ENCODE measurements around the gene PLCD3.

PLCD3 gene

GRCh38 chr17:45120558-45120957 lies 11.8 kb downstream of the PLCD3 start:
- Histone ChIP-seq H3K9ac (ENCODE audit: low read depth, low read length) (no peak overlapping the region), H3K9me3 (ENCODE audit: control insufficient read depth, insufficient read depth, low read length) (no peaks in the 10 kb centered on the region), H3K36me3 (ENCODE audit: insufficient read depth, low read length) (no peaks in the 10 kb centered on the region; the same call in 1 of the 2 replicates), H3K4me1 (ENCODE audit: insufficient read depth, low read length) (peaks cover 30% of the 10 kb centered on the region)

- H3K4me1 ChIP-seq (ENCODE audit: insufficient read depth, low read length) = peaks cover 30% of the 10 kb centered on the region
- no peak overlapping the region for H3K9ac ChIP-seq (ENCODE audit: low read depth, low read length)
- H3K36me3 ChIP-seq (ENCODE audit: insufficient read depth, low read length) = no peaks in the 10 kb centered on the region; the same call in 1 of the 2 replicates
- H3K9me3 ChIP-seq (ENCODE audit: control insufficient read depth, insufficient read depth, low read length) = no peaks in the 10 kb centered on the region
Measured at GRCh38 chr17:45119964-45120363, 12.4 kb downstream of the PLCD3 start.

DNA sequence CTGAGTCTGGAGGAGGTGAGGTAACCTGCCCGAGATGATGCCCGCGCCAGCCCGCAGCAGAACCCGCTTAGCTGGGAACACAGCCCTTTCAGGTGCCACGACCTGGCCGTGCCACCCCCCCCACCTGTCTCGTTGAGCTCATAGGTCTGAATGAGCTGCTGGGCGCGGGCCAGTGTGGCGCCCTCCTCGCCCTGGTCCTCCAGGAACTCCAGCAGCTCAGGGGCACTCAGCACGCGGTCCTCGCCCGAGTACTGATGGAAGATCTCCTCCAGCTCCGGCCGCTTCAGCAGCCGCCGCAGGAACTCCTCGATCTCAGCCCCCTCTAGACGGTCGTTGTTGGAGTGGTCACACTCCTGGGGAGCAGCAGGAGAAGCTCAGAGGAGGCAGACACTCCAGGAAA lies 13.6 kb downstream of the PLCD3 start:
- Histone ChIP-seq H3K36me3 (ENCODE audit: insufficient read depth, low read length) (no peaks in the 10 kb centered on the region; the same call in none of the 2 replicates), H3K9me3 (ENCODE audit: control insufficient read depth, insufficient read depth, low read length) (no peaks in the 10 kb centered on the region), H3K9ac (ENCODE audit: low read depth, low read length) (no peak overlapping the region), H3K4me1 (ENCODE audit: insufficient read depth, low read length) (peaks cover 19% of the 10 kb centered on the region; the same call in 1 of the 2 replicates)

DNA sequence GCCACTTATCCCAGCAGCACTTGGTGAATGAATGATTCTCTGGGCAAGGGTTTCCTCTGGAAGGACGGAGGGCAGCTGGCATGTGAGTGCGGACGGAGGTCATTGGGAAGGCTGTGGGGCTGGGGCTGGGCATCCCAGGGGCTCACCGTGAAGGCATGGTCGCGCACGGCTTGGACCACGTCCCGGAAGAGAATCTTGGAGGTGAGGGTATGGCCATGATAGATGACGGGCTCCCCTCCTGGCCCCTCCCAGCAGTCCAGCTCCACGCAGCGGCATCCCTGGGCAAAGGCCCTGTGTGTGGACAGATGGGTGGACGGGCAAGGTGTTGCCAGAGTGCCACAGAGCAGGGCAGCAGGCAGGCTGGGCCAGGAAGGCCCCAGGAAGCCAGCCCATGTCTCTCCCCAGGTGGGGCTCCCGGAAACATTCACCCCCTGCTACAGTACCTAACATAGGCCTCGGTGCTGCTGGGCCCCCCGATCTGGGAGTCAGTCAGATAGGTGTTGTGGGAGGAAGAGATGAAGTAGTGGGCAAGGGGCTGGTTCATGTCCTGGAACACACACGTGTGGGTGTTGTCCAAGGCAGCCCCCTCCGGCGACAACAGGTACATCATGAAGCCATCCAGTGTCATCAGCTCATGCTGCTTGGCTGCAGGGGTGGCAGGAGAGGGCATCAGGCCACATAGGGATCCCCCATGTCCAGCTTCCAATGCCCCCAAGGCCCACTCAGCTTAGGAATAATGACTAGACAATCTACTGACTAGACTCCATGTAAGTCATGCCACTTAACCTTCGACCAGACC lies 14.3 kb downstream of the PLCD3 start:
- Histone ChIP-seq H3K9me3 (ENCODE audit: control insufficient read depth, insufficient read depth, low read length) (no peaks in the 10 kb centered on the region), H3K36me3 (ENCODE audit: insufficient read depth, low read length) (no peaks in the 10 kb centered on the region; the same call in none of the 2 replicates), H3K9ac (ENCODE audit: low read depth, low read length) (no peak overlapping the region), H3K4me1 (ENCODE audit: insufficient read depth, low read length) (peaks cover 12% of the 10 kb centered on the region; the same call in 1 of the 2 replicates)

DNA sequence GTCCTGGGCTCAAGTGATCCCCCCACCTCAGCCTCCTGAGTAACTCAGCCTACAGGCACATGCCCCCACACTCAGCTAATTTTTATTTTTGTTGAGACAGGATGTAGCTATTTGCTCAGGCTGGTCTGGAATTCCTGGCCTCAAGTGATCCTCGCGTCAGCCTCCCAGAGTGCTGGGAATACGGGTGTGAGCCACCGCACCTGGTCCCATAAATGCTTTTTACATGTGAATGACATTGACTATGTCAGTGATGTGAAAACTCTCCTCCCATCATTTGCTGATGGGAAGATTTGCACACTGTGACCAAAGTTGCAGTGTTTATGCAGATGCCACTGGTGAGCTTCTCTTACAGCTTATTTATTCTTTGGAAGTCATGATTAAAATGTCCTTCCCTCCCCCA lies 15.0 kb downstream of the PLCD3 start:
- Histone ChIP-seq H3K4me1 (ENCODE audit: insufficient read depth, low read length) (peaks cover 5% of the 10 kb centered on the region; the same call in 1 of the 2 replicates), H3K9me3 (ENCODE audit: control insufficient read depth, insufficient read depth, low read length) (no peaks in the 10 kb centered on the region), H3K9ac (ENCODE audit: low read depth, low read length) (no peak overlapping the region), H3K36me3 (ENCODE audit: insufficient read depth, low read length) (no peaks in the 10 kb centered on the region; the same call in none of the 2 replicates)

- H3K9me3 ChIP-seq (ENCODE audit: control insufficient read depth, insufficient read depth, low read length) = no peaks in the 10 kb centered on the region
- peaks cover 4% of the 10 kb centered on the region; the same call in 1 of the 2 replicates for H3K4me1 ChIP-seq (ENCODE audit: insufficient read depth, low read length)
- no peak overlapping the region for H3K9ac ChIP-seq (ENCODE audit: low read depth, low read length)
- H3K36me3 ChIP-seq (ENCODE audit: insufficient read depth, low read length) = no peaks in the 10 kb centered on the region; the same call in none of the 2 replicates
Measured at GRCh38 chr17:45116434-45117016, 15.8 kb downstream of the PLCD3 start.

DNA sequence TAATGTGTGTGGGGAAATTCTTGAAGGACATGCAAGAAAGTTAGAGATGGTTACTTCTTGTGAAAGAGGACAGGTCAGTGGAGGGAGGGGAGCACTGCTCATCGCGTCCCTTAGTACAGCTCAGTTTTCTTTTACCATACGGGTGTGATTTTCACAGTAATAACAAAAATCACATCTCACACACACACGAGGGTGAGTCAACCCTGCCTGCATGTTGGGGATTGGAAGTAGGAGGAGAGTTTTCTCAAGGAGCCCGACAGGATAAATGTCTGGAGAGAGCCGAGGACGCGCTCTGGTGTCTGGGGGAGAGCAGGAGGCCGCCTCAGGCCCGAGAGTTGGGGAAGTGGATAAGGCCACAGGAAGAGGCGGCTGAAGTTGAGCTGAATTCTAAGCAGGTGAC lies 16.4 kb downstream of the PLCD3 start:
- peaks cover 4% of the 10 kb centered on the region; the same call in 1 of the 2 replicates for H3K4me1 ChIP-seq (ENCODE audit: insufficient read depth, low read length)
- no peaks in the 10 kb centered on the region for H3K9me3 ChIP-seq (ENCODE audit: control insufficient read depth, insufficient read depth, low read length)
- no peak overlapping the region for H3K9ac ChIP-seq (ENCODE audit: low read depth, low read length)
- H3K36me3 ChIP-seq (ENCODE audit: insufficient read depth, low read length) = no peaks in the 10 kb centered on the region; the same call in none of the 2 replicates

GRCh38 chr17:45115015-45115625 lies 17.2 kb downstream of the PLCD3 start:
- Histone ChIP-seq H3K9ac (ENCODE audit: low read depth, low read length) (no peak overlapping the region), H3K36me3 (ENCODE audit: insufficient read depth, low read length) (no peaks in the 10 kb centered on the region; the same call in none of the 2 replicates), H3K4me1 (ENCODE audit: insufficient read depth, low read length) (peaks cover 4% of the 10 kb centered on the region; the same call in 1 of the 2 replicates), H3K9me3 (ENCODE audit: control insufficient read depth, insufficient read depth, low read length) (no peaks in the 10 kb centered on the region)

- no peak overlapping the region for H3K9ac ChIP-seq (ENCODE audit: low read depth, low read length)
- H3K9me3 ChIP-seq (ENCODE audit: control insufficient read depth, insufficient read depth, low read length) = no peaks in the 10 kb centered on the region
- peaks cover 4% of the 10 kb centered on the region; the same call in 1 of the 2 replicates for H3K4me1 ChIP-seq (ENCODE audit: insufficient read depth, low read length)
- no peaks in the 10 kb centered on the region; the same call in 1 of the 2 replicates for H3K36me3 ChIP-seq (ENCODE audit: insufficient read depth, low read length)
Measured at GRCh38 chr17:45114117-45114932, 18.0 kb downstream of the PLCD3 start.

- Histone ChIP-seq H3K4me1 (ENCODE audit: insufficient read depth, low read length) (peaks cover 4% of the 10 kb centered on the region; the same call in 1 of the 2 replicates), H3K36me3 (ENCODE audit: insufficient read depth, low read length) (no peaks in the 10 kb centered on the region; the same call in 1 of the 2 replicates), H3K9ac (ENCODE audit: low read depth, low read length) (no peak overlapping the region), H3K9me3 (ENCODE audit: control insufficient read depth, insufficient read depth, low read length) (no peaks in the 10 kb centered on the region)
Measured at GRCh38 chr17:45113424-45113754, 18.9 kb downstream of the PLCD3 start.

DNA sequence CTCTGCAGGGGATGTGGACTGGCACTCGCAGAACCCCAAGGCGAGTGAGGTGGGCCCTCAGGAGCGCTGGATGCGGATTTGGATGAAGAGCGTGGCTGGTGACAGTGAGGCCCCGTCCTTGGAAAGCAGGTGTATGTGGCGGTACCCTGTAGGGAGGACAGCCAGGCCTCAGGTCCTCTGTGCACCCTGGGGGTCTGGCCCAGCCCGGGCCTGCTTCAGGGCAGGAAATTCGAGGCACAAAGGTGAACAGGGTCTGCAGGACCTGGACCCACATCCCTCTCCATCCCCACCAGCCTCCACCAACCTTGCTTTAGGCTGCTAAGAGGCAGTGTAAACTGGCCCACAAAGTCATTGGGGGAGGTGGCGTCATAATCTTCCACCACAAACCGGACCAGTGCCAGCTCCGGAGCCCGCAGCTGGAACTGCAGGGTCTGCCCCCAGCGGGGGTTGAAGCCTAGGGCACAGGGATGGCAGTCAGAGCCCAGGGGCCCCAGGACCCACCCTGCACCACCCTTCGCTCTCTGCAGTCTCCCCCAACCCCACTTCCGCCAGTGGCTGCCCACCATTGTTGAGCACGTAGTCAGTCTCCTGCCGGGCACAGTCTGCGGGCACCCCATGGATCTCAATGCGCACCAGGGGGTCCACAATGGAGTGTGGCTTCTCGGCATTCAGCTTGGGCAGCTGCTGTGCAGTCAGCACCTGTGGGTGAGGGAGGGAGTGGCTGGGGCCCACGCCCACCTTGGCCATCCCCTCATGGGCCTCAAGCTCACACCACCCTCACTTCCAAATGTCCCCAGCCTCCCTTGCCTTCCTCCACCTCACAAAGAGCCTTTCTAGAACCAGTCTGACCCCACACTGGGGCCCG lies 19.5 kb downstream of the PLCD3 start:
- no peak overlapping the region for H3K9ac ChIP-seq (ENCODE audit: low read depth, low read length)
- peaks cover 4% of the 10 kb centered on the region; the same call in 1 of the 2 replicates for H3K4me1 ChIP-seq (ENCODE audit: insufficient read depth, low read length)
- peaks cover 4% of the 10 kb centered on the region; the same call in 1 of the 2 replicates for H3K36me3 ChIP-seq (ENCODE audit: insufficient read depth, low read length)
- H3K9me3 ChIP-seq (ENCODE audit: control insufficient read depth, insufficient read depth, low read length) = no peaks in the 10 kb centered on the region

DNA sequence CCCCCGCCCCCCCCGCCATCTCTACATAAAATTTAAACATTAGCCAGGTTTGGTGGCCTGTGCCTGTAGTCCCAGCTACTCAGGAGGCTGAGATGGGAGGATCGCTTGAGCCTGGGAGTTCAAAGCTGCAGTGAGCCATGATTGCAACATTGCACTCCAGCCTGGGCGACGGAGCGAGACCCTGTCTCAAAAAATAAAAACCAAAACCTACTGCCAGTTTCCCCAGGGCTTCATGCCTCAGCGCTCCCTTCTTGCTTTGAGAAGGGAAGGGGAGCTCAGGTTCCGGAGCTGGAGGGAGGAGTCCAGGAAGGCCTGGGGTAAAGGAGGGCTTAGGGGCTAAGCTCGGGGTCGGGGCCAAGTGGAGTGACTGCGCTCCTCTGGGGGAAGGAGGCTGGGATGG lies 20.5 kb downstream of the PLCD3 start:
- Histone ChIP-seq H3K4me1 (ENCODE audit: insufficient read depth, low read length) (peaks cover 4% of the 10 kb centered on the region; the same call in 1 of the 2 replicates), H3K36me3 (ENCODE audit: insufficient read depth, low read length) (peaks cover 4% of the 10 kb centered on the region), H3K9ac (ENCODE audit: low read depth, low read length) (no peak overlapping the region), H3K9me3 (ENCODE audit: control insufficient read depth, insufficient read depth, low read length) (no peaks in the 10 kb centered on the region)

Data from ES-I3 (cell line).